Testis (tissue), 3 donors: Measurements from ENCODE around the gene CBR3. TPM values are rescaled to one million over a fixed set of nuclear protein-coding genes. Genes with fewer than 3 reads are reported as not detected.

Source experiments
- DNase-seq: peaks from one replicate; pipeline ENCODE4 v3.0.0-alpha.2; 2019
- H3K27ac ChIP-seq, 2 donors: fragments of 200-600 bp; sonication (generic); one replicate each; pipeline ENCODE4 v1.5.1; 2019
- H3K27me3 ChIP-seq: fragments of 200-600 bp; sonication (generic); one replicate; pipeline ENCODE4 v1.5.1; 2019
- H3K36me3 ChIP-seq: fragments of 200-600 bp; sonication (generic); one replicate; pipeline ENCODE4 v1.5.1; 2017; ENCODE audit warnings: low read depth; ENCODE audit errors: missing control alignments
- H3K4me1 ChIP-seq: fragments of 200-600 bp; sonication (generic); one replicate; pipeline ENCODE4 v1.5.1; 2019
- H3K4me3 ChIP-seq, 2 donors: fragments of 200-600 bp; sonication (generic); one replicate each; pipeline ENCODE4 v1.5.1; 2017 to 2019
- H3K9me3 ChIP-seq: fragments of 200-600 bp; sonication (generic); one replicate; pipeline ENCODE4 v1.5.1; 2017
- CTCF ChIP-seq, 3 experiments: fragments of 450-650 bp in 2 of 3; fragments of 200-600 bp in 1 of 3; sonication (generic) in 1 of 3; IDR thresholded peaks; one replicate each; pipeline ENCODE4 v1.5.1; 2016 to 2019; ENCODE audit warnings: antibody characterized with exemption in 3 of 3, mild to moderate bottlenecking in 2 of 3, moderate library complexity in 1 of 3
- POLR2A ChIP-seq: fragments of 450-650 bp; IDR thresholded peaks from one replicate; pipeline ENCODE4 v1.6.1; 2017; ENCODE audit warnings: antibody characterized with exemption, mild to moderate bottlenecking, moderate library complexity
- WGBS, 2 donors: methylation state at CpG; one replicate each; pipeline ENCODE4 v1.1.5; 2018; 5-methylcytosine and 5-hydroxymethylcytosine counted together
- intact Hi-C: fragments of 100-400 bp; cut with DNase I; formaldehyde crosslinking; loops from one replicate; pipeline ENCODE4 v1.15.1; 2023; ENCODE audit warnings: low total_unique reads
- polyA plus RNA-seq: library from polyadenylated mRNA; stranded (reverse); fragments of 350-450 nt; fragmentation: Illumina TruSeq; extraction: RNeasy Lipid Tissue Mini Kit (QIAGEN cat#74804); gene quantifications from one replicate; pipeline ENCODE4 v1.2.3, GENCODE V29; 2014; ENCODE audit warnings: low read depth, low replicate concordance; ENCODE audit not compliant: insufficient read depth
- total RNA-seq, 2 donors: library from RNA; depleted of rRNA; stranded (reverse); fragments of >200 nt; gene quantifications; one replicate each; pipeline ENCODE4 v1.2.3, GENCODE V29; 2016

CBR3 gene
- total and polyA plus RNA-seq, 3 donors from 2014 or later = 2.8 to 10.7 (median 6.9) TPM

DNA sequence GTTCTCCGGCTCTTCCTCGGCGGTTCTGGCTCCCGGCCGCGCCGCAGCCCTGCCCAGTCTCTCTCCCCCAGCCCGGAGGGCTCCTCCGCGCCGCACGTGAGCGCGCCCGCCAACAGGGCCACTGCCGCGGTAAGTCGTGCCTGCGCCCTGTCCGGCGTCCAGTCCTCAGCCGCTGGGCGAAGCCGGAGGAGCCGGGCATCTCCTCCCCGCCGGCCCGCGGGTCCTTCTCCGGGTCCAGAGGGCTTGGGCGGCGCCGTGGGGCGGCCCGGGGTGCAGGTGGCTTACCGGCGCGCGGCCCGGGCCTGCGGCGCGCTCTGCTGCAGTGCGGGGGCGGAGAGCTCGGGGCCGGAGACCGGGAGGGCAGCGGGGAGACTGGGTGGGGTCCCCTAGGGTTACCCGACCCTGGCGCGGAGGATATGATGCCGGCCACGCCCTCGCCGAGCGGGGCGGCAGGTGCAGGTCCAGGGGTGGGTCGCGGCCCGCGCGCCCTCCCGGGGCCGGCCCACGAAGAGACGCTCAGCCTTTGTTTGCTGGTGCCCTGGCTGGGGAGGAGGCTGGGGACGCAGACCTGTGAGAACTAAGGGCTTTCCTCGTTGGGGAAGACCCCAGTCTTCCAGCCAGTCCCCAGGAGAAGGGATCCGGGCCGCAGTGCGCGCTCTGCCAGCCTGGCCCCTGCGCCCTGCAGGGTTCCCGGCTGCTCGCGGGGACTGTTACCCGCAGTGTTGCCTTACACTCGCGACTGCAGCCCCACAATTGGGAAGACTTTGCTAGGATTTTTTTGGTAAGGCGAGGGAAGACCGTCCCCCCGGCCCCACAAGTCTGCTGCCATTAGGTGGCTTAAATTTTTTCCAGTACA, 22.2 kb downstream of the CBR3 start, which contains the start of gene DOP1B:
DOP1B (plus strand) TSS at position 10 of the 856 bp plus-strand sequence. CDS start 7,910 bp downstream, outside the sequence.
- H3K27ac ChIP-seq = peak within 1 kb of the TSS; percentile 59 to 82
- no peaks in the 10 kb centered on the region for H3K9me3 ChIP-seq
- H3K4me1 ChIP-seq = peaks cover 5% of the 10 kb centered on the region
- TF ChIP-seq POLR2A = peak; percentile 56
- no peak for TF ChIP-seq CTCF (IDR thresholded peaks at IDR 0.05)
- no peaks in the 10 kb centered on the region for H3K27me3 ChIP-seq
- H3K36me3 ChIP-seq = no peaks in the 10 kb centered on the region
- DNase-seq = peak; percentile 34
- WGBS, 2 donors = 2% methylated on average over 32 of the region's 83 CpGs; no CpG with 5 or more reads in 1 of the 2 donors
- intact Hi-C loops = loop anchor here (10.0 kb wide), 1 partner anchor 168 kb away; the partner anchor contains the start of gene MORC3
- H3K4me3 ChIP-seq = peak within 1 kb of the TSS; percentile 78 to 92

GRCh38 chr21:36159356-36159921, 24.6 kb downstream of the CBR3 start:
- Histone ChIP-seq H3K4me1 (peaks cover 9% of the 10 kb centered on the region), H3K27ac (no peak overlapping the region), H3K27me3 (no peaks in the 10 kb centered on the region), H3K36me3 (no peaks in the 10 kb centered on the region), H3K4me3 (no peak overlapping the region), H3K9me3 (no peaks in the 10 kb centered on the region)
- WGBS, 2 donors = 77 to 78% methylated on average over 13 of the region's 13 CpGs
- intact Hi-C loops = loop anchor here (10.0 kb wide), 1 partner anchor 165 kb away; the partner anchor contains the start of gene MORC3
- DNase-seq = no peak
- TF ChIP-seq CTCF (IDR thresholded peaks at IDR 0.05) (no peak), POLR2A (no peak)

- Histone ChIP-seq H3K4me3 (no peak overlapping the region), H3K9me3 (no peaks in the 10 kb centered on the region), H3K27me3 (no peaks in the 10 kb centered on the region), H3K4me1 (peaks cover 5% of the 10 kb centered on the region), H3K27ac (no peak overlapping the region), H3K36me3 (no peaks in the 10 kb centered on the region)
- 96 to 100% methylated on average over 2 of the region's 2 CpGs for WGBS, 2 donors
- intact Hi-C loops = no loop called here
- TF ChIP-seq CTCF (IDR thresholded peaks at IDR 0.05) (no peak), POLR2A (no peak)
- no peak for DNase-seq
These were observed 25.9 kb downstream of the CBR3 start for GRCh38 chr21:36160850-36161178.

- WGBS, 2 donors = 95 to 96% methylated on average over 5 of the region's 5 CpGs
- no peaks in the 10 kb centered on the region for H3K27me3 ChIP-seq
- peaks cover 4% of the 10 kb centered on the region for H3K4me1 ChIP-seq
- H3K9me3 ChIP-seq = no peaks in the 10 kb centered on the region
- H3K4me3 ChIP-seq = no peak overlapping the region
- no peak for DNase-seq
- TF ChIP-seq CTCF (IDR thresholded peaks at IDR 0.05) = no peak
- TF ChIP-seq POLR2A = no peak
- no peak overlapping the region for H3K27ac ChIP-seq
- intact Hi-C loops = no loop called here
- H3K36me3 ChIP-seq = no peaks in the 10 kb centered on the region
These were observed 27.8 kb downstream of the CBR3 start for GRCh38 chr21:36162631-36163030.
